A549 (cell line): ENCODE measurements around the gene TSC2. TPM values are rescaled to one million over a fixed set of nuclear protein-coding genes. Genes with fewer than 3 reads are reported as not detected.
A peak's percentile ranks its signal among the peaks of the same experiment; 100 is the strongest.

ENCODE experiments used
- ATAC-seq, 2 experiments: fragments of 200-7000 bp in 1 of 2; fragments of >200 bp in 1 of 2; cut with Nextera tagmentation in 1 of 2; cut with Tn5 transposase in 1 of 2; 3 replicates each; pipeline versions ENCODE4 v1.8.0 to v1.9.1; 2018 to 2020; ENCODE audit warnings: mild to moderate bottlenecking in 1 of 2, moderate library complexity in 1 of 2
- CTCF ChIA-PET: fragments of 300-600 bp; sonication (Branson Sonifier 250); formaldehyde crosslinking; extraction: SDS; loops from one replicate; lab custom pipeline; 2021; ENCODE audit warnings: antibody characterized with exemption, inconsistent platforms; lab: Yijun Ruan, JAX
- POLR2A ChIA-PET: fragments of 350-600 bp; formaldehyde crosslinking; extraction: SDS; loops from one replicate; lab custom pipeline; 2021; ENCODE audit warnings: antibody characterized with exemption, inconsistent platforms; lab: Yijun Ruan, JAX
- DNase-seq, 2 experiments: peaks; one replicate each; pipeline versions ENCODE4 v3.0.0 to v3.0.0-alpha.2; 2011 to 2016; ENCODE audit warnings: low read depth in 1 of 2, low spot score in 1 of 2
- FAIRE-seq: peaks from 2 replicates; lab custom pipeline; 2011; peaks lifted over from hg19 to GRCh38; lab: Jason Lieb, UNC
- H3K27ac ChIP-seq, 2 experiments: fragments of >200 bp; sonication (Bioruptor Twin); formaldehyde crosslinking; 3 replicates each; pipeline ENCODE4 v1.5.1; 2016 to 2017
- H3K4me1 ChIP-seq: fragments of >200 bp; sonication (Bioruptor Twin); formaldehyde crosslinking; 3 replicates; pipeline ENCODE4 v1.6.1; 2016
- H3K4me2 ChIP-seq: fragments of >200 bp; sonication (Bioruptor Twin); formaldehyde crosslinking; 3 replicates; pipeline ENCODE4 v1.6.1; 2016
- H3K4me3 ChIP-seq: fragments of >200 bp; sonication (Bioruptor Twin); formaldehyde crosslinking; 3 replicates; pipeline ENCODE4 v1.5.1; 2016
- H3K9me3 ChIP-seq: fragments of >200 bp; sonication (Bioruptor Twin); formaldehyde crosslinking; 3 replicates; pipeline ENCODE4 v1.6.1; 2016
- CBX2 ChIP-seq: fragments of 200-600 bp; sonication (generic); IDR thresholded peaks from 2 replicates; pipeline ENCODE4 v1.6.1; 2016; ENCODE audit warnings: low read depth, mild to moderate bottlenecking, borderline replicate concordance
- CBX8 ChIP-seq: fragments of 200-600 bp; sonication (generic); IDR thresholded peaks from 2 replicates; pipeline ENCODE4 v1.6.1; 2016
- CTCF ChIP-seq: fragments of >200 bp; sonication (Bioruptor Twin); formaldehyde crosslinking; IDR thresholded peaks from 3 replicates; pipeline ENCODE4 v1.5.1; 2016
- ESRRA ChIP-seq: fragments of 150-350 bp; IDR thresholded peaks from 2 replicates; pipeline ENCODE4 v1.6.1; 2014; ENCODE audit warnings: mild to moderate bottlenecking, low read length, borderline replicate concordance
- FOXS1 ChIP-seq: fragments of 250-450 bp; sonication (Bioruptor Pico); IDR thresholded peaks from 2 replicates; pipeline ENCODE4 v1.5.0; 2020; ENCODE audit warnings: mild to moderate bottlenecking, moderate library complexity
- JUN ChIP-seq, 2 experiments: fragments of >200 bp; sonication (Bioruptor Twin); formaldehyde crosslinking; IDR thresholded peaks; 2 replicates in 1 of 2; 3 replicates in 1 of 2; pipeline ENCODE4 v1.6.1; 2016 to 2017
- MYC ChIP-seq: IDR thresholded peaks from 2 replicates; pipeline ENCODE4 v1.6.1; 2012; ENCODE audit warnings: mild to moderate bottlenecking, inconsistent platforms, low read length, improper control_type of control experiment, borderline replicate concordance
- PBX3 ChIP-seq: IDR thresholded peaks from 2 replicates; pipeline ENCODE4 v1.6.1; 2012
- RAD21 ChIP-seq, 2 experiments: fragments of >200 bp in 1 of 2; sonication (Bioruptor Twin) in 1 of 2; formaldehyde crosslinking in 1 of 2; IDR thresholded peaks in 1 of 2; conservative IDR thresholded peaks in 1 of 2; 2 replicates in 1 of 2; 3 replicates in 1 of 2; pipeline ENCODE4 v1.6.1; 2012 to 2018; ENCODE audit warnings: inconsistent platforms in 1 of 2
- SMC3 ChIP-seq: fragments of >200 bp; sonication (Bioruptor Twin); formaldehyde crosslinking; IDR thresholded peaks from 3 replicates; pipeline ENCODE4 v1.6.1; 2018; ENCODE audit warnings: inconsistent platforms
- USF2 ChIP-seq: fragments of 450-650 bp; IDR thresholded peaks from 2 replicates; pipeline ENCODE4 v1.6.1; 2014; ENCODE audit warnings: antibody characterized with exemption
- ZSCAN20 ChIP-seq: fragments of 250-450 bp; sonication (Bioruptor Pico); IDR thresholded peaks from 2 replicates; pipeline ENCODE4 v1.8.0; 2022; ENCODE audit warnings: mild to moderate bottlenecking, moderate library complexity
- WGBS: methylation state at CpG from one replicate; pipeline ENCODE4 v1.1.6; 2017; ENCODE audit errors: missing lambda C conversion rate; 5-methylcytosine and 5-hydroxymethylcytosine counted together
- polyA plus RNA-seq, 4 experiments: library from polyadenylated mRNA; depleted of rRNA in 3 of 4; stranded (reverse); fragments of >200 nt; fragmentation: RNase III in 1 of 4; extraction: RNeasy Plus Mini Kit Qiagen cat#74134 plus additional on column Dnase treatment in 1 of 4; gene quantifications; 2 replicates in 3 of 4; 3 replicates in 1 of 4; pipeline ENCODE4 v1.2.3, GENCODE V29; 2011 to 2017
- TF ChIP-seq, protein P1 (sequence below): fragments of 250-450 bp; sonication (Bioruptor Pico); IDR thresholded peaks from 2 replicates; pipeline ENCODE4 v1.5.0; 2020; ENCODE audit warnings: low read depth, mild to moderate bottlenecking, moderate library complexity
- TF ChIP-seq, protein P2 (sequence below): IDR thresholded peaks from 2 replicates; pipeline ENCODE4 v1.6.1; 2012
- TF ChIP-seq, protein P3 (sequence below): fragments of 250-450 bp; sonication (Bioruptor Pico); IDR thresholded peaks from 2 replicates; pipeline ENCODE4 v1.5.0; 2021; ENCODE audit warnings: mild to moderate bottlenecking, moderate library complexity, borderline replicate concordance
- TF ChIP-seq, protein P4 (sequence below): fragments of >200 bp; sonication (Bioruptor Twin); formaldehyde crosslinking; IDR thresholded peaks from 3 replicates; pipeline ENCODE4 v1.6.1; 2016
- TF ChIP-seq, protein P5 (sequence below): fragments of >200 bp; sonication (Bioruptor Twin); formaldehyde crosslinking; IDR thresholded peaks from 2 replicates; pipeline ENCODE4 v1.6.1; 2016

TSC2 gene
- polyA plus RNA-seq, 2 of the 4 experiments (the other 2 are of a cell fraction): 32.6 to 47.3 TPM

GRCh38 chr16:2003231-2003826 is 44.5 kb upstream of the TSC2 start:
- whole genome bisulfite sequencing: 62% methylated on average over 5 of the region's 8 CpGs
- POLR2A ChIA-PET: interaction anchor here (0.5 to 1.7 kb wide), 3 partner anchors 39 to 152 kb away, joined by 7 to 11 read pairs (median 11); partner anchors contain the start of genes RPS2 and TRAF7

DNA sequence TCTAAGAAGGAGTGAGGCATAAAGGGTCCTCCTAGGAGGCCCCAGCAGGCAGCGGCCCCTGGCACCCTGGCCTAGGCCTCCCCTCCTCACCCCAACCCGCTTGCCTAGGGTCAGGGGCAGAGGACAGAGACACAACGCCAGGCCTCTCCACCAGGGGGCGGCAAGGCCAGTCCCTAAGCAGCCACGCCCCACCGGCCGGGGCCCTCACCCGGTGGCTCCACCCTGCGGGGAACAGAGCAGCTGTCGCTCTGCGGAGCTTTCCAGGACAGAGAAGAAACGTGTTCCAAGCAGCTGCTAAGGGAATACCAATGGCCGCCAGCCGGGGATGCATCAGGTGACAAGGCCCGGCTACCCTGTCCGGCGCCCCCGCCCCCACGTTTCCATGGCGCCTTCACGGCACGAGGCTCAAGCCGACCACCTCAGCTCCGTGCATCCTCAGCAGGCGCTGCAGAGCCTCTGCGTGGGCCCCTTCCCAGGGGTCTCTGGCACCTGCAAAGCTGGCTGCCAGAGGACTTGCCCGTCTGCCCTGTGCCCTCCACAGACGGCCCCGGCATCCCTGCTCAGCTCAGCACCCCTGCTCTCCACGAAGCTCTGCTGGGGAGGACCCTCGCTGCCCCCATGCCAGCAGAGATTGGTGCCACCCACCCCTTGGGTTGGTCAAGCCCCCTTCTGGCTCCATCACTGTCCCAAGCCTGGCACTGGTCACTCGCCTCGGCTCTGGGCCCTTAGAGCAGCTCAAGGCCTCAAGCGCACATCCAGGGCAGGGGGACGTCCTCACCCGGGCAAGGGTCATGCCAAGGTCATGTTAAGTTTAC is 43.8 kb upstream of the TSC2 start:
- POLR2A ChIA-PET: interaction anchor here (1.0 to 1.7 kb wide), 3 partner anchors 33 to 151 kb away, joined by 4 to 11 read pairs (median 11); partner anchors contain the start of genes RPS2, TBL3 and TRAF7
- TF ChIP-seq ZSCAN20 (CRISPR knock-in tag) (no peak), CTCF (peak; percentile 87), USF2 (peak; percentile 65), MYC (peak; percentile 81), SMC3 (peak; percentile 80), RAD21 (conservative IDR thresholded peaks at IDR 0.05 in 1 of 2, IDR thresholded peaks at IDR 0.05 in 1 of 2) (peak; percentile 52 to 64), CBX8 (no peak), JUN (IDR thresholded peaks at IDR 0.05) (peak in 1 of 2 experiments; percentile 47; a peak in 1 of 5 replicates)
- TF ChIP-seq, protein P1, sequence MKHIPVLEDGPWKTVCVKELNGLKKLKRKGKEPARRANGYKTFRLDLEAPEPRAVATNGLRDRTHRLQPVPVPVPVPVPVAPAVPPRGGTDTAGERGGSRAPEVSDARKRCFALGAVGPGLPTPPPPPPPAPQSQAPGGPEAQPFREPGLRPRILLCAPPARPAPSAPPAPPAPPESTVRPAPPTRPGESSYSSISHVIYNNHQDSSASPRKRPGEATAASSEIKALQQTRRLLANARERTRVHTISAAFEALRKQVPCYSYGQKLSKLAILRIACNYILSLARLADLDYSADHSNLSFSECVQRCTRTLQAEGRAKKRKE: 0 out of 2 replicates have a peak, but pooled peaks have one; percentile 39
- TF ChIP-seq, protein P2, sequence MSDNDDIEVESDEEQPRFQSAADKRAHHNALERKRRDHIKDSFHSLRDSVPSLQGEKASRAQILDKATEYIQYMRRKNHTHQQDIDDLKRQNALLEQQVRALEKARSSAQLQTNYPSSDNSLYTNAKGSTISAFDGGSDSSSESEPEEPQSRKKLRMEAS: peak; percentile 77
- ATAC-seq (peak; percentile 77 to 90), FAIRE-seq (no peak), DNase-seq (peak; percentile 87 to 95)
- peak overlapping the region; percentile 56 to 71 for H3K27ac ChIP-seq
- no peak overlapping the region for H3K4me3 ChIP-seq
- WGBS: 30% methylated on average over 28 of the region's 36 CpGs
- no peaks in the 10 kb centered on the region for H3K9me3 ChIP-seq
- peaks cover 49% of the 10 kb centered on the region for H3K4me1 ChIP-seq
- H3K4me2 ChIP-seq: peak overlapping the region; percentile 78
- CTCF ChIA-PET: interaction anchor here (0.5 to 11.3 kb wide), 50 partner anchors 9 to 229 kb away, joined by 3 to 196 read pairs (median 6); partner anchors contain the start of genes GFER, NOXO1, NPW and NTHL1

More at GRCh38 chr16:2003231-2003826, 44.5 kb upstream of the TSC2 start:
- CTCF ChIA-PET: interaction anchor here (0.5 to 11.3 kb wide), 39 partner anchors 10 to 186 kb away, joined by 3 to 196 read pairs (median 7); partner anchors contain the start of genes GFER, NOXO1, NPW and NTHL1
- FAIRE-seq: no peak
- no peak for ATAC-seq
- no peak for TF ChIP-seq MYC
- H3K9me3 ChIP-seq: no peaks in the 10 kb centered on the region
- peaks cover 53% of the 10 kb centered on the region for H3K4me1 ChIP-seq
- peak overlapping the region; percentile 19; the same call in 1 of the 3 replicates for H3K4me2 ChIP-seq
- no peak for DNase-seq
- H3K4me3 ChIP-seq: no peak overlapping the region
- peak overlapping the region in 1 of 2 experiments; percentile 71; a peak in 3 of 6 replicates for H3K27ac ChIP-seq

DNA sequence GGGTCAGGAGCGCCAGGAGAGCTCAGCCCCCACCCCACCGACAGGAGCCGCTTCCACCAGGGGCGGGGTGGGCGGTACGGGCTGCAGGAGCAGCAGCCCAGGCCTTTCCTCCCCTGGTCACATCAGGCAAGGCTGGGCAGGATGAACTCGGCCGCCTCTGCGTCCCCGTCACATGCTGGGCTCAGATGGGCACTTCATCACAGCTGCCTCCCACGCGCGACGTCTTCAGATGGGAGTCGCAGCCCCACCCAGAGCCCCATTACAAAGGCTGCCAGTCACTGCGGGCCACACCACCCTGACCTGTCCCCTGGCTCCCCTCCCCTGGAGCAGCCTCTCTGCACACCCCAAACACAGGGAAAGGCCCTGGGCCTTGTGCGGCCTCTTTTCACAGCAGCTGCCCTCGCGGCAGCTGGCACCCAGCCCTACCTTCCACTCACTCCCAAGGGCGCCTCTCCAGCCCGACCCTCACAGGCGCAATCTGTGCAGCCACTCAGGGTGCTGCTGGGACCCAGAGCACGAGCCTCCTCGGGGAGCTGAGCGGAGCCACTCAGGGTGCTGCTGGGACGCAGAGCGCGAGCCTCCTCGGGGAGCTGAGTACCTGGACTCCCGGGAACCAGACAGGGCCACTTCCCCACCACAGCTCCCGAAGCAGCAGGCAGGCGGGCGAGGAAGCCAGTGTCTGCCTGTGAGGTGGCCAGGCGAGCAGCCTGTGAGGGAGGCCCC is 42.8 kb upstream of the TSC2 start:
- CTCF ChIA-PET: interaction anchor here (0.9 to 11.3 kb wide), 29 partner anchors 8 to 228 kb away, joined by 3 to 196 read pairs (median 7); partner anchors contain the start of genes GFER, NOXO1, PKD1 and RAB26
- 89% methylated on average over 30 of the region's 34 CpGs for WGBS
- no peak for FAIRE-seq
- peak overlapping the region in 1 of 2 experiments; percentile 71; a peak in 2 of 6 replicates for H3K27ac ChIP-seq
- H3K4me3 ChIP-seq: no peak overlapping the region
- ATAC-seq: no peak
- no peaks in the 10 kb centered on the region for H3K9me3 ChIP-seq
- POLR2A ChIA-PET: interaction anchor here (1.0 to 1.7 kb wide), 2 partner anchors 34 to 40 kb away, joined by 4 to 11 read pairs; partner anchors contain the start of genes RPS2 and TBL3
- H3K4me1 ChIP-seq: peaks cover 49% of the 10 kb centered on the region
- peak overlapping the region; percentile 78; the same call in 1 of the 3 replicates for H3K4me2 ChIP-seq
- DNase-seq: no peak
- TF ChIP-seq PBX3 (no peak), CBX8 (no peak), ESRRA (no peak), CBX2 (no peak), FOXS1 (no peak)
- TF ChIP-seq, protein P3, sequence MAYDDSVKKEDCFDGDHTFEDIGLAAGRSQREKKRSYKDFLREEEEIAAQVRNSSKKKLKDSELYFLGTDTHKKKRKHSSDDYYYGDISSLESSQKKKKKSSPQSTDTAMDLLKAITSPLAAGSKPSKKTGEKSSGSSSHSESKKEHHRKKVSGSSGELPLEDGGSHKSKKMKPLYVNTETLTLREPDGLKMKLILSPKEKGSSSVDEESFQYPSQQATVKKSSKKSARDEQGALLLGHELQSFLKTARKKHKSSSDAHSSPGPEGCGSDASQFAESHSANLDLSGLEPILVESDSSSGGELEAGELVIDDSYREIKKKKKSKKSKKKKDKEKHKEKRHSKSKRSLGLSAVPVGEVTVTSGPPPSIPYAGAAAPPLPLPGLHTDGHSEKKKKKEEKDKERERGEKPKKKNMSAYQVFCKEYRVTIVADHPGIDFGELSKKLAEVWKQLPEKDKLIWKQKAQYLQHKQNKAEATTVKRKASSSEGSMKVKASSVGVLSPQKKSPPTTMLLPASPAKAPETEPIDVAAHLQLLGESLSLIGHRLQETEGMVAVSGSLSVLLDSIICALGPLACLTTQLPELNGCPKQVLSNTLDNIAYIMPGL (CRISPR knock-in tag): no peak
- TF ChIP-seq, protein P4, sequence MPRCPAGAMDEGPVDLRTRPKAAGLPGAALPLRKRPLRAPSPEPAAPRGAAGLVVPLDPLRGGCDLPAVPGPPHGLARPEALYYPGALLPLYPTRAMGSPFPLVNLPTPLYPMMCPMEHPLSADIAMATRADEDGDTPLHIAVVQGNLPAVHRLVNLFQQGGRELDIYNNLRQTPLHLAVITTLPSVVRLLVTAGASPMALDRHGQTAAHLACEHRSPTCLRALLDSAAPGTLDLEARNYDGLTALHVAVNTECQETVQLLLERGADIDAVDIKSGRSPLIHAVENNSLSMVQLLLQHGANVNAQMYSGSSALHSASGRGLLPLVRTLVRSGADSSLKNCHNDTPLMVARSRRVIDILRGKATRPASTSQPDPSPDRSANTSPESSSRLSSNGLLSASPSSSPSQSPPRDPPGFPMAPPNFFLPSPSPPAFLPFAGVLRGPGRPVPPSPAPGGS: no peak
- TF ChIP-seq, protein P5, sequence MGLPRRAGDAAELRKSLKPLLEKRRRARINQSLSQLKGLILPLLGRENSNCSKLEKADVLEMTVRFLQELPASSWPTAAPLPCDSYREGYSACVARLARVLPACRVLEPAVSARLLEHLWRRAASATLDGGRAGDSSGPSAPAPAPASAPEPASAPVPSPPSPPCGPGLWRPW: no peak
- TF ChIP-seq, protein P2: no peak
